Thyroid gland (tissue), 4 donors: ENCODE results near the gene OPRM1.

Experiments used
- CTCF ChIP-seq, 6 experiments: fragments of 200-600 bp in 3 of 6; fragments of 450-650 bp in 3 of 6; sonication (generic) in 3 of 6; IDR thresholded peaks; one replicate each; pipeline ENCODE4 v1.5.1; 2016 to 2019; ENCODE audit warnings: antibody characterized with exemption in 6 of 6, mild to moderate bottlenecking in 2 of 6, inconsistent platforms in 1 of 6, moderate library complexity in 1 of 6
- POLR2A ChIP-seq, 2 donors: fragments of 450-650 bp; IDR thresholded peaks; one replicate each; pipeline ENCODE4 v1.6.1; 2017; ENCODE audit warnings: antibody characterized with exemption in 2 of 2, mild to moderate bottlenecking in 2 of 2, moderate library complexity in 1 of 2

GRCh38 chr6:154106251-154106650 is 67.2 kb downstream of the OPRM1 start:
- TF ChIP-seq POLR2A (IDR thresholded peaks at IDR 0.05) (no peak), CTCF (IDR thresholded peaks at IDR 0.05) (no peak)
